Measurements from ENCODE around the gene OR2V2.
"Not testable (repeated sequence)": the region's sequence is repeated elsewhere in the genome, so short reads cannot be mapped to it uniquely, and the experiment has no call there.

The OR2V2 gene

DNA sequence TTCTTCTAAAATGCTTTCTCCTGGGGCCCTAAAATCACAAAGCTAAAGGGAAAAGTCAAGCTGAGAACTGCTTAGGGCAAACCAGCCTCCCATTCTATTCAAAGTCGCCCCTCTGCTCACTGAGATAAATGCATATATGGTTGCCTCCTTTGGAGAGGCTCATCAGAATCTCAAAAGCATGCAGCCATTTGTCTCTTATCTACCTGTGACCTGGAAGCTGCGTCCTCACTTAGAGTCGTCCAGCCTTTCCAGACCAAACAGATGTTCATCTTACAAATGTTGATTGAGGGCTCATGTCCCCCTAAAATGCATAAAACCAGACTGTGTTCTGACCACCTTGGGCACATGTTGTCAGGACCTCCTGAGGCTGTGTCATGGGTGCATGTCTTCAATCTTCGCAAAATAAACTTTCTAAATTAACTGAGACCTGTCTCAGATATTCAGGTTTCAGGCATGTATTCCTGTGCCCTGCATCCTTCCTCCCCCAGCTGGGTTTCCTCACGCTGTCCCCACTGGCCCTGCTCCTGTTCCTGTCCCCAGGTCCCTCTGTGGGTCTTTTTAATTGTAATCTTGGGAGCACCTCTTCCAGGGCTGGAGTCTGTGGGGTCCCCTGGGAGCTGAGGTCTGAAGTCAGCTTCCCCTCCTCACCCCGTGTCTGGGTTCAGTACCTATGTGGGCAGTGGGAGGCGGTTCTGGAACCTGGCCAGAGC is at the start of gene OR2V2:
Gene OR2V2 (plus strand): TSS at position 660 of the 710 bp plus-strand sequence. CDS start 7,357 bp downstream, outside the sequence.
- DNase-seq (ENCODE audit: low read depth) = not testable (repeated sequence)

DNA sequence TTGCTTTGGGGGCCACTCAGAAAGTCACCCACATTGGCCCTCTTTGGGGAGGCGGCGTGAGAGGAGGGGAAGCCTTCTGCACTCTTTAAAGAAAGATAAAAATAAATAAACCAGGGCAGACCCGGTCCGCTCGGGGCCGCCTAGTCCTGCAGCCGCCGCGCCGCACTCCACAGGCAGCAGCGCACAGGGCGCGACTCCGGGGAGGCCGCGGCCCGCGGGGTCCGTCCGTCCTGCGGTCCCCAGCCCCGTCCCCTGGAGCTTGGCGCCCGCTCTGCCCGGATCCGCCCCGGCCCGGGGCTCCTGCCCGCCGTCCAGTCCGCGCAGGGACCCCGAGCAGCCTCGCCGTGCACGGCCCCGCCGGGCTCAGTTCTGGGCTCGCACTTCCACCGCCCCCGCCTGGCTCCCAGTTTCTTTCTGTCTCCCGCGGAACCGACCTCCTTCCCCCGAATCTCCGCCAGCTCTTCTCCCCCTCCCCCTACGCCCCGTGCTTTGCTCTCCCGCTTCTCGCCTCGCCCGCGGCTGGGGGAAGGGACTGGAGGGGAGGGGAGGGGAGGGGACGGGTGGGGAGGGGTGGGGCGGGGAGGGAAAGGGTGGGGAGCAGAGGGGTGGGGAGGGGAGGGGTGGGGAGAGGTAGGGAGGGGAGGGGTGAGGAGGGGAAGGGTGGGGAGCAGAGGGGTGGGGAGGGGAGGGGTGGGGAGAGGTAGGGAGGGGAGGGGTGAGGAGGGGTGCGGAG is 49.5 kb upstream of the OR2V2 start:
- DNase-seq (ENCODE audit: low read depth) = not testable (repeated sequence)

DNA sequence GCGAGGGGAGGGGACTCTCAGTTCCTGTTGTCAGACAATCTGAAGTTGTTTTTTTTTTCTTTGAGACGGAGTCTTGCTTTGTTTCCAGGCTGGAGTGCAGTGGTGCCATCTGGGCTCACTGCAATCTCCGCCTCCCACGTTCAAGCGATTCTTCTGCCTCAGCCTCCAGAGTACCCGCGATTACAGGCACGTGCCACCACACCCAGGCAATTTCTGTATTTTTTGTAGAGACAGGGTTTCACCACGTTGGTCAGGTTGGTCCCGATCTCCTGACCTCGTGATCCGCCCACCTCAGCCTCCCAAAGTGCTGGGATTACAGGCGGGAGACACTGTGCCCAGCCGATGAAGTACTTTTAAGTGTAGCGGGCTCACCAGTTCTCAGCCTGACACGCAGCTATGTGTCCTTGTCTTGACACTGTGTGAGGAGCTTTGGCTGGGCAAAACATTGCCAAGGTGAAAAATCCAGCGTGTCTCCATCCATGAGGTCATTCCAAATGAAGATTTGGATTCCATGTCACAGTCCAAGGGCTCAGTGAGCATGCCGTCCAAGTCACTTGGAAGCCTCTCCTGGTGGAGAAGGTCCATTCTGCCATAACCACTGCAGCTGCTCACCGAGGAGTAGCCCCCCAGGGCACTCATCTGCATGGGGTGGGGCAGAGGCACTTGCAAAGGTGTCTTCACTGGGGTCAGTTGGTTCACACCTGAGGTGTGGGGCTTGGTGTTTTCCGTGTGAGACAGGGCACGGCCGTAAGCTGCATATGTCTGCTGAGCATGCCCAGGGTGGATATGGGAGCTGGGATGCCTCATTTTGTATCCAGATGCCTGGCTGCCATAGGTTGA is 48.4 kb upstream of the OR2V2 start:
- no peak for DNase-seq (ENCODE audit: low read depth)

- no peak for DNase-seq (ENCODE audit: low read depth)
Observed at GRCh38 chr5:181099602-181100086, 47.7 kb upstream of the OR2V2 start.

DNA sequence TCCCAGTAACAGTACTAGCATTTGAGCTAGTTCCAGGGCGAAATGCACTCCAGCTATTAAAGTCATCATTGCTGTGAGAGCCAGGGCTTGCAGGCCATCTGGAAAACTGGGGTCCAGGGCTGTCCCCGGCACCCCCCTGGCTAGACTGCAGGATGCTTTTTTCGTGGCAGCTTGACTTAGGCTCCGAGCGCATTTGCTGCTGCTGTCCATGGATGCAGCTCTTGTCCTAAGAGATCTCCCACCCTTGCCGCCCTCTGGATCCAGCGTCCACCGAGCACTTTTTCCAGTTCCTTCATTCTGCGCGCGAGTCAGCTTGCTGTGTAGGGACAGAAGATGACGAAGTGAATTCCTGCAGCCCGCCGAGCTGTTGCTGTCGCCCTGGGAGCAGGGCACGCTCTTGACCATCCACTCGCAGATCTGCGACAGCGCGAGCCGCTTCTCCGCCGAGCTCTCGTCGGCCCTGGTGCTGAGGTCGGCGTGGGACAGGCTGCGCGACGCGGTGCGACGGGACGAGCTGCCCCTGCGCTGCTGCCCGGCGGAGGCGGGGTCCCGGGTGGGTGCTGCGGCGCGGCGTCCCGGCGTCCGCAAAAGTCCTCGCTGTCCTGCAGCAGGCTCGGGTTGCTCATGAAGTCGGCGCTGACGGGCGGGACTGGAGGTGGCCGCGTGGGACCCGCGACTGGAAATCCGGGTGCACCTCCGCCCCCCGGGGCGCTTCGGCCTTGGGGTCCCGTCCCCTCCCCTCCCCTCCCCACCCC is 47.1 kb upstream of the OR2V2 start:
- DNase-seq (ENCODE audit: low read depth) = no peak

- DNase-seq (ENCODE audit: low read depth) = not testable (repeated sequence)
Observed at GRCh38 chr5:181101030-181101641, 46.2 kb upstream of the OR2V2 start.

DNA sequence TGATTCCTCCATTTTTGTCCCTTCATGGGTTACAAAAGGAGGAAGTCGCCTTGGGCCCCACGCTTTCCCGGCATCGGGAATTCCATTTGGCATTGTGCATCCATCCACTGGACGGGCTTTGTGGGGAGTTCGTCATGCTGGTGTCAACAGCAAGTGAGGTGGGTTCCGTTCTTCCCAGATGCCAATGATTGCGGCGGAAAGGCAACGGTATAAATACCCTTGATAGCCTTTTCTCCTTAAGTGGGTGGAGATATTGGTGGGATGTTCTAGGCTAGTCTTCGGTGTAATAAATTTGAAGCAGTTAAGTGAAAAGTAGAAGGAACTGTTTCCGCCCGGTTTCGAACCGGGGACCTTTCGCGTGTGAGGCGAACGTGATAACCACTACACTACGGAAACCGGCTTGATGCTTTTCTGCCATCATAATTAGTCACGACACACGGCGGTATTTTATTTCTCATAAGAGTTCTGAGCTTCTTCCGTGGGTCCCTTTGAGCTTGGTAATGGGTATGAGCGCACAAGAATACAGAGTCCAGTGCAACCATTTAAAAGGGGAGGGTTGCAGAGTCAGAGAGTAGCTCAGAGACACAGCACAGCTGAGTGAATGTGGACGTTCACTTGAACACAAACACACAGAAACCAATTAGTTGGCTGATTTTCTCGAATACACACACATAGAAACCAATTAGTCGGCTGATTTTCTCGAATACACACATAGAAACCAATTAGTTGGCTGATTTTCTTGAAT is 45.3 kb upstream of the OR2V2 start:
- not testable (repeated sequence) for DNase-seq (ENCODE audit: low read depth)

- not testable (repeated sequence) for DNase-seq (ENCODE audit: low read depth)
Observed at GRCh38 chr5:181104259-181104568, 43.2 kb upstream of the OR2V2 start.

DNA sequence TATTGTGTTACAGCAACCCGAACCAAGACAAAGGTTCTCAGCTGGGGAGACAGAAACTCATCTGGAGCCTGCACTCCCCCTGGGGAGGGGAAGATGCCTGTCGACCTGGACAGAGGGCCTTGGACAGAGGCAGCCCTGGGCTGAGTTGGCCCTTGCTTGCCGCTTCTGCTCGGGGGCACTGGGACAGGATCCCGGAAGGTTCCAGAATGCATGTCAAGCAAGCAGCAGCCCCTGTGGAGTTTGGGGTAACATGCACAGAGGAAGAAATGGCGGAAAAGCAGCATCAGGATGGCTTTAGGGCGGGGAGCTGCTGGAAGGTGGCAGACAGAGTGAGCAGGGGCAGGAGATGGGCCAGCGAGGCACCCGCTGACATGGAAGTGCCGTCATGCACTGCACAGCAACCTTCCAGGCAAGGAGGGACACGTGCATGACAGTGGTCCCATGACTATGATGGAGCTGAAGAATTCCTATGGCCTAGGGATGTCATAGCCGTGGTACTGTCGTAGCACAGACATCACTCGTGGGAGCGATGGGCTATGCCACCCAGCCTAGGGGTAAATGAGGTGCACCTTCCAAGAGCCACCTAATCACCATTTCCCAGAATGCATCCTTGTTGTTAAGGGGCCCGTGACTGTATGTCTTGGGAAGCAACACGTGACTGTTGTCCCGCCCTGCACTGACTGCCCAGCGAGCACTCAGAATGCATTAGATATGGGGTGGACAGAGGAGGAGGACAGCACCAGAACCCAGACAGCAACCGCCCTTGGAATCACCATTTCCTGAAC is 42.6 kb upstream of the OR2V2 start:
- DNase-seq (ENCODE audit: low read depth) = not testable (repeated sequence)

DNA sequence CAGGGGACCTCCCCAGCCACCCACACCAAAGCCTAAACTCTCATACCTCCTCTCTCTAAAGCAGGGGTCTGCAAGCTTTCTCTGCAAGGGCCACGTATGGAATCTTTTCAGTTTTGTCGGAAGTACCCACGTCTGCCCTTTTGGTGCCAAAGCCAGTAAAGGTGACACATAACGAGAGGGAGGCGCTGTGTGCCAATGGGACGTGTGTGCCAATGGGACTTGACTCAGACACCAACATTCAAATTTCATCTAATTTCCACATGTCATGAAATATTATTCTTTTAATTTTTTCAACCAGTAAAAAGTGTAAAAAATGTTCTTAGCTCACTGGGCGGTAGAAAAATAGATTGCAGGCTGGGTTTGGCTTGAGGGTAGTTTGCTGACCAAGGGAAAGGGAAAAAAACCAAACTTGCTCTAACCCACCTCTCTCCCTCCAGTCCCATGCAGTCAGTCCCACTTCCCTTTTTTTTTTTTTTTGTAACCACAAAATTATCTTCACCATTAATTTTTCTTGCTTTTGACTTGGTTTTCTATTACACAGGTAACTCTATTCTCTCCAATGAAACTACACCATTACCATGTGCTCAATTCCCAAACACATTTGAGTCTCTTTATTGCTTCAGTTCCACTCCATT is 41.9 kb upstream of the OR2V2 start:
- DNase-seq (ENCODE audit: low read depth) = no peak

DNA sequence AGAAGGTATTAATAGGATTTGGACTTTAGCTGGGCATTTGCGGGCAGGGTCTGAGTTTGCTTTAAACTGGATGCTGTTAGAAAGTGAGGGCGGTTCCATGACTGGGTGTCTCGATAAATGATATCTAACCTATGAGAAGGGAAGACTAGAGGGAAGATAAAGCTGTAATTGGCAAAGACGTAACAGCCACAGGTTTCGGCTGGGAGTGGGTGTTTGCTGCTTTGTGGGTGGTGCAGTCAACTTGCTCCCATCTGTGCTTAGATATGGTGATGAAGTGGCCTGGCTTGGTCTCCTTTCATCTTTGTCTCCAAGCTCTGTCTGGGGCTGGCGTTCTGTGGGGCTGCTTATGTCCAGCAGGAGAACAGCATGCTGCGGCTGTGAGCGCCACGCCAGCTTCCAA is 39.7 kb upstream of the OR2V2 start:
- no peak for DNase-seq (ENCODE audit: low read depth)

DNA sequence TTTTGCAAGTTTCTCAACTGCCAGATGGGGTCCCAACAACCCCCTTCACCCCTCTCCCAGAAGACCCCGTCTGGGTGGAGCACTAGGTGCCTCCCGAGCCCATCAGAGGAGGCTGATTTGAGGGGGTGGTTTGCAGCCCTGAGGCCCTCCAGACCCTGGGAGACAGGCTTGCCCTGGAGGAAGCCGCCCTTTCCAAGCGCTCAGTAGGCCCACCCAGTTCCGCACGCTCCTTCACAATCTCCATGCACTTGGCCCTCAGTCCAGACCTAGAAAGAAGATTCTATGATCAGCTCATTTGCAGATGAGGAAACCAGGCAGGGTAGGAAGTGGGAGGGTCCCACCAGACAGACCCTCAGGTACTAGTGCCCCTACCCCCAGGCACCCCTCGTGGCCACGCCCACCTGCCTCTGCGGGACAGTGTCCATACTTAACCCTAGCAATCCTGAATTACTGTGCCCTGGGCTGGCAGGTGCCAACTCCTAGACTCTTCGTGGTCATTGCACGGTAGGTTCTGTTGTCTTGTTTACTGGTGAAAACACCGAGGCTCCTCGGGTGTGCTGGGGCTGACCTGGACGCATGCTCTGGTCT is 38.7 kb upstream of the OR2V2 start:
- no peak for DNase-seq (ENCODE audit: low read depth)

DNA sequence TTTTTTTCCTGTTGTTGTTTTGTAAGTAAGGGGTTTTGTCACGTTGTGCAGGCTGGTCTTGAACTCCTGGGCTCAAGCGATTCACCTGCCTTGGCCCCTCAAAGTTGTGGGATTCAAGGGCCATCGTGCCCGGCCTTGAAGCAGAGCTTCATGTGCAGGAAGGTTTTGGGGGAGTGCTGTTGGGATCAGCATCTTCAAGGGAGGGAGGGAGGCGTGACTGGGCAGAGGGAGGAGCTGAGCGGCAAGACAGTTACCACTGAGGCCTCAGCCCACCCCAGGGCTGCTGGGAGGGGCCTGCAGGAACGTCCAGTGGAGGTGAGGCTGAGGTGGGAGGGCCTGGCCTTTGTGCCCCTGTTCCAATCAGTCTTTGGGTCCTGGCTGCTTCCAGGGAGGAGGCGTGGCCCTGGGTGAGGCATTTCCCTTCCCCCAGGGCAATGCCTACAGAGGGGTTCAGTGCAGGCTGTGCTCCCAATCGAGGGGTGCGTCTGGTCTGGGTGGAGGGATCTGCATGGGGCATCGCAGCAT is 37.8 kb upstream of the OR2V2 start:
- no peak for DNase-seq (ENCODE audit: low read depth)

- DNase-seq (ENCODE audit: low read depth) = no peak
Observed at GRCh38 chr5:181111010-181111409, 36.4 kb upstream of the OR2V2 start.

GRCh38 chr5:181112476-181112875 is 34.9 kb upstream of the OR2V2 start:
- DNase-seq (ENCODE audit: low read depth) = no peak

GRCh38 chr5:181113572-181113971 is 33.8 kb upstream of the OR2V2 start:
- not testable (repeated sequence) for DNase-seq (ENCODE audit: low read depth)

DNA sequence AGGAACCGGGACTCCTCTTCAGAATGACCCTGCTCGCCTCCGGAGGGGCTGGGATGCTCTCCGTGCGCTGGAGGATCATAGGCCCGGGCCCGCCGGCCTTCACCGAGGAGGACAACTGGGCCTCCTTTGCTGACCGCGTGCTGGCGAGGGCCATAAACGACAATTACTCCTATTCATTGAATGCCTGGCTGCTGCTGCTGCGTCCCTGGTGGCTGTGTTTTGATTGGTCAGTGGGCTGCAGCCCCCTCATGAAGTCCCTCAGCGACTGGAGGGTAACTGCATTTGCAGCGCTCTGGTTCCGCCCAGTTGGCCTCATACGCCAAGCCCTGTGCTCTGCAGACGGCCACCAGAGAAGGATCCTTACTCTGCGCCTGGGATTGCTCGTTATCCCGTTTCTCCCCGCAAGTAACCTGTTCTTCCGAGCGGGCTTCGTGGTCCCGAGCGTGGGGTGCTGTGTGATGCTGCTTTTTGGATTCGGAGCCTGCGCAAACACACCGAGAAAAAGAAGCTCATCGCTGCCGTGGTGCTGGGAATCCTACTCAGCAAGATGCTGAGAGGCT is 33.0 kb upstream of the OR2V2 start:
- no peak for DNase-seq (ENCODE audit: low read depth)
